ENCODE results near the gene NANP.

- TF ChIP-seq CTCF (IDR thresholded peaks at IDR 0.05) = no peak
- no peak for TF ChIP-seq POLR2A (IDR thresholded peaks at IDR 0.05)
- no peak for TF ChIP-seq POLR2AphosphoS5 (IDR thresholded peaks at IDR 0.05)
- no peak for TF ChIP-seq EP300 (IDR thresholded peaks at IDR 0.05)
Observed at GRCh38 chr20:25584905-25585704, 38.7 kb downstream of the NANP start, which contains the start of gene NINL.

Measured in suprapubic skin (tissue), 4 donors.